ENCODE measurements around the gene MPP2.
"Not testable (repeated sequence)": the region's sequence is repeated elsewhere in the genome, so short reads cannot be mapped to it uniquely, and the experiment has no call there.

GRCh38 chr17:43869031-43869430 is 38.3 kb downstream of the MPP2 start:
- TF ChIP-seq ARNT (IDR thresholded peaks at IDR 0.05); TARDBP (IDR thresholded peaks at IDR 0.05); ELF4 (IDR thresholded peaks at IDR 0.05); BHLHE40 (IDR thresholded peaks at IDR 0.05; ENCODE audit: borderline replicate concordance); SUZ12 (IDR thresholded peaks at IDR 0.05); NFRKB (IDR thresholded peaks at IDR 0.05); FOXA1 (IDR thresholded peaks at IDR 0.05); ZNF384 (IDR thresholded peaks at IDR 0.05); SP1 (IDR thresholded peaks at IDR 0.05): not testable (repeated sequence)
- TF ChIP-seq, protein P1, sequence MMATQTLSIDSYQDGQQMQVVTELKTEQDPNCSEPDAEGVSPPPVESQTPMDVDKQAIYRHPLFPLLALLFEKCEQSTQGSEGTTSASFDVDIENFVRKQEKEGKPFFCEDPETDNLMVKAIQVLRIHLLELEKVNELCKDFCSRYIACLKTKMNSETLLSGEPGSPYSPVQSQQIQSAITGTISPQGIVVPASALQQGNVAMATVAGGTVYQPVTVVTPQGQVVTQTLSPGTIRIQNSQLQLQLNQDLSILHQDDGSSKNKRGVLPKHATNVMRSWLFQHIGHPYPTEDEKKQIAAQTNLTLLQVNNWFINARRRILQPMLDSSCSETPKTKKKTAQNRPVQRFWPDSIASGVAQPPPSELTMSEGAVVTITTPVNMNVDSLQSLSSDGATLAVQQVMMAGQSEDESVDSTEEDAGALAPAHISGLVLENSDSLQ (IDR thresholded peaks at IDR 0.05), result not testable (repeated sequence)

Measured in HEK293T (cell line).